Smooth muscle cell of the coronary artery (primary cell): ENCODE data around the gene NUTM2F. TPM values are rescaled to one million over a fixed set of nuclear protein-coding genes. Genes with fewer than 3 reads are reported as not detected.

Experiments used
- total RNA-seq: library from RNA; depleted of rRNA; stranded (reverse); fragments of >200 nt; gene quantifications from 2 replicates; pipeline ENCODE4 v1.2.3, GENCODE V29; 2014; ENCODE audit warnings: low replicate concordance

The NUTM2F gene
- total RNA-seq = not detected in 2 replicates

GRCh38 chr9:94328544-94328943, at the start of gene NUTM2F:
Gene NUTM2F (minus strand): TSS chr9:94328644. CDS start chr9:94328623, 21 bp downstream.

Other genes with a start within 250 kb of the NUTM2F start
- gene PTPDC1, start 244.2 kb downstream of the NUTM2F start, total RNA-seq = 4.8 and 9.5 TPM in 2 replicates
- gene ZNF169, start 69.3 kb downstream of the NUTM2F start, total RNA-seq = 2.1 TPM in 2 replicates
- 0.15 and 0.23 TPM in 2 replicates for gene PCAT7, start 226.4 kb upstream of the NUTM2F start, total RNA-seq